ENCODE data around the gene PRPF40B.
"Not testable (repeated sequence)": the region's sequence is repeated elsewhere in the genome, so short reads cannot be mapped to it uniquely, and the experiment has no call there.

PRPF40B gene

GRCh38 chr12:49609875-49610154 lies 13.5 kb upstream of the PRPF40B start:
- DNase-seq = no peak

- not testable (repeated sequence) for DNase-seq
Observed at GRCh38 chr12:49610785-49611184, 12.6 kb upstream of the PRPF40B start.

DNA sequence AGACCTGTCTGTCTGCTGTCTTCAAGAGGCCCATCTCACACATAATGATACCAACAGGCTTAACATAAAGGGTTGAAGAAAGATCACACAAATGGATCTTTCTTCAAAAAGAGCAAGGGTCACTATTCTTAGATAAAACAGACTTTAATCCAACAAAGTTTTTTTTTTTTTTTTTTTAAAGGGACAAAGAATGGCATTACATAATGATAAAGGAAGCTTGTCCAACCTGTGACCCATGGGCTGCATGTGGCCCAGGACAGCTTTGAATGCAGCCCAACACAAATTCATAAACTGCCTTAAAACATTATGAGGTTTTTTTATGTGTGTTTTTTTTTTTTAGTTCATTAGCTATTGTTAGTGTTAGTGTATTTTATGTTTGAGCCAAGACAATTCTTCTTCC lies 11.2 kb upstream of the PRPF40B start:
- DNase-seq = no peak

GRCh38 chr12:49615725-49616124 lies 7.6 kb upstream of the PRPF40B start:
- DNase-seq = no peak

DNA sequence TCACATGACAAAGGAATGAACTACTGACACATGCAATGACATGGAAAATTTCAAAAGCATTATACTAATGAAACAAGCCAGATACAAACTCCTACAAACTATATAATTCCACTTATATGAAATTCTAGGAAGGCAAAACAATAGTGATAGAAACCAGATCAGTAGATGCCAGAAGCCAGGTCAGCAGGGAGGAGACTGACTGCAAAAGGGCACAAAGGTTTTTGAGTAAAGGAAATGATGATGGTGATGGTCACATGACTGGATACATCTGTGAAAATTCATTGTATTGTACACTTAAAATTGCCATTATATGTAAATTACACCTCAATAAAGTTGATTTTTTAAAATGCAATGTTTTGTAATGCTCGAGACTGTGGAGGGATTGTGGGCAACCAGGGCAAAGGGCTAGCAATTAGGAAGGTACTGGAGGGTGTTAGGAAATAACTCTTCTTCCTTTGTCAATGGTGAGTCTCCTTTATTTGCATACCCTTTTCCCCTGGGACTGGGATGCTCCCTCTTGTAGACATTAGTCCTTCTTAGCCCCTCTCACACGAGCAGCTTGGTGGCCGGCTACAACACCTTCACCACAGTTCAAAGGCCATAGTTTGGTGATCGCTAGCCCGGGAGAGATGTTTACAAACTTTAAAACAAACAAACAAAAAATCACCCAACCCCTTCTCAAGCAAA lies 6.7 kb upstream of the PRPF40B start:
- no peak for DNase-seq

GRCh38 chr12:49618576-49618975 lies 4.8 kb upstream of the PRPF40B start:
- DNase-seq = no peak

DNA sequence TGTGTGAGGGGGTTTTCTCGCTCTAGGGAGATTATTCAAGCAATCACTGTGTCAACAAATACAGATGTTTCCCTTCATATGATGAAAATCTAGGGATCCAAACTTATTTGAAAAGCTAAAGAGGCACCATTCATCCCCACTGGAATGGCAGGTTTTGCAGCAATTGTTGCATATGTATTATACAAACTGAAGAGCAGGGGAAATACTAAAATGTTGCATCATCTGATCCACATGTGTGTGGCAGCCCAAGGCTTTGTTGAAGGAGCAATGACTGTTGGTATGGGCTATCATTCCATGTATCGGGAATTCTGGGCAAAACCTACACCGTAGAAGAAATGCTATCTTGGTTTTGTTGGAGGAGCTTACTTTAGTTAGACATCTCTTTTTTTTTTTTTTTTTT lies 4.1 kb upstream of the PRPF40B start:
- DNase-seq = no peak

GRCh38 chr12:49621651-49622500 lies 1.5 kb upstream of the PRPF40B start:
- DNase-seq = no peak

DNA sequence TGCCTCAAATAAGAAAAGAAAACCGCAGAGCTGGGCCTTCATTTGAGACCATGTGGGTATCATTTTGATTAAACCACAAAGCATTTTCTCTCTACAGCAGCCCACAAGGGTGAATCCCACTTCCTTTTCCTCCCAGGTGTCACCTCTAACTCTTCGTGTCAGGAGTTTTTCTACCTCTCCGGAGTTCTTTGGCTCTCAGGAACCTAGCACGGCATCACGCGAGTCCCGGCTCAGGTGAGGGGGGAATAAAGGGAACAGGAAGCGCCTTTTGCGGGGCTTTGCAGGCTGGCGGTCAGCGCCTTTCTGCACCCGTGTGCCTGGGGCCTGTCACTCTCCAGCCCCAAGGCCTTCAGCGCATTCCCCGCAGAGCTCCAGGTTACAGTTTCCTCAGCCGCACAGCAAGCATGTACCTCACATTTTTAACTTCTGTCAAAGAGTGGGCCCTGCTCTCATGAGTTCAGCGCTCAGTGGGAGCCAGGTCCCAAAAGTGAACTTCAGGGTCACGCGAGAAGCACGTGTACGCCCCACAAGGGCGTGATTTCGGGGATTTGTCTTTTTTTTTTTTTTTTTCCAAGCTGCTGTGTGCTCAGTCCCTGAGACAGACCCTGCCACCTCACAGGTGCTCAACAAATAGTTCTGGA lies 740 bp upstream of the PRPF40B start:
- DNase-seq = peak; percentile 51

GRCh38 chr12:49624921-49625577 lies 1.7 kb downstream of the PRPF40B start:
- no peak for DNase-seq

DNA sequence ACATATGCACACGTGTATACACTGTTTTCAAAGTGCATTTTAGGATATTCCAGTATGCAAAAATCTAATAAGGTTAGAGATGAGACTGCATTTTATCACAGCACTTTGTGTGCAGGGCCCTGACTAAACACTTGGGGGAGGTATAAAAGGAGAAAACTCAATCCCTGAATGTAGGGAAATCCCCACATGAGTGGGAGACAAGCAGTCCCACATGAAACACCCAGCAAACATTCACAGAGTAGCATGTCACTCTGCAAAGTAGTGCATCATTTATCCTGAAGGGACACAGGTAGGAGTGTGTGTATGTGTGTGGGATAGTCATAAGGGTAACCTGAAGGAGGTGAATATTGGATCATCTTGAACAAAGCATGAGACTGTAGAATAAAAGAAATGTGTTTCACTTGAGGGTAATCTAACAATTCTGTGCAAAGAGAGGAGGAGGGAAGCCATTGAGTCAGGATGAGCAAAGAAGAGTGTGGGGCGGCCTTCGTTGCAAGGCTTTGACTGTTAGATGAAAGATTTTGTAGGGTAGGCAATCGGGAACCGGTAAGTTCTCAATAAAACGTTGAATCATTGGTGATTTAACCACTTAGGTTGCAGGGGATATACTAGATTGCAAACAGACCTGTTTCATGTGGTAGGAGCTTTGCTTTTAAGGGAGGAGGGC lies 2.9 kb downstream of the PRPF40B start:
- peak; percentile 11 for DNase-seq

- DNase-seq = no peak
Observed at GRCh38 chr12:49626836-49627235, 3.5 kb downstream of the PRPF40B start.

DNA sequence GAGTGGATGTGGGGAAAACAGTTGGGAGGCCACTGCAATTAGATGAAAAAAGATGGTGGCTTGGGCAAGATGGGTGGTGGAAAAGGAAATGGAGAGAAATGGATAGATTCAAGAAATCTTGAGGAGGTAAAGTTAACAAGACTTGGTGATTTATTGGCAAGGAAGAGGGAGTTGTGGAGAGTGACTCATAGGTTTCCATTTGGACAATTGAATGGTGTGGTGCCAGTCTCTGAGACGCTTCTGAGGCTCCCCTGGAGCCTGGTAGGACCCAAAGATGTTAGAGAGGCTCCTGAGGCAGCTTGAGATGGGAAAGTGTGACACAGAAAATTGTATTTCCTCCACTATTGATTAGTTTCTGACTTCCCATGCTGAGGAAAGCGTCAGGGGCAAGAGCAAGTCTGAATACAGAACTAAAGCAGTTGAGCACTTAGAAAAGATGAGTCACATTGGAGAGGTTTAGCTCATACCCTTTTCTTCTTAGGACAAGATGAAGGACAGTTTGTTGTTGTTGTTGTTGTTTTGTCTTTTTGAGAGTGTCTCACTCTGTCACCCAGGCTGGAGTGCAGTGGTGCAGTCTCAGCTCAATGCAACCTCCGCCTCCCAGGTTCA lies 4.5 kb downstream of the PRPF40B start:
- no peak for DNase-seq

GRCh38 chr12:49631336-49631907 lies 8.1 kb downstream of the PRPF40B start:
- DNase-seq = no peak

- DNase-seq = no peak
Observed at GRCh38 chr12:49632401-49632800, 9.0 kb downstream of the PRPF40B start.

DNA sequence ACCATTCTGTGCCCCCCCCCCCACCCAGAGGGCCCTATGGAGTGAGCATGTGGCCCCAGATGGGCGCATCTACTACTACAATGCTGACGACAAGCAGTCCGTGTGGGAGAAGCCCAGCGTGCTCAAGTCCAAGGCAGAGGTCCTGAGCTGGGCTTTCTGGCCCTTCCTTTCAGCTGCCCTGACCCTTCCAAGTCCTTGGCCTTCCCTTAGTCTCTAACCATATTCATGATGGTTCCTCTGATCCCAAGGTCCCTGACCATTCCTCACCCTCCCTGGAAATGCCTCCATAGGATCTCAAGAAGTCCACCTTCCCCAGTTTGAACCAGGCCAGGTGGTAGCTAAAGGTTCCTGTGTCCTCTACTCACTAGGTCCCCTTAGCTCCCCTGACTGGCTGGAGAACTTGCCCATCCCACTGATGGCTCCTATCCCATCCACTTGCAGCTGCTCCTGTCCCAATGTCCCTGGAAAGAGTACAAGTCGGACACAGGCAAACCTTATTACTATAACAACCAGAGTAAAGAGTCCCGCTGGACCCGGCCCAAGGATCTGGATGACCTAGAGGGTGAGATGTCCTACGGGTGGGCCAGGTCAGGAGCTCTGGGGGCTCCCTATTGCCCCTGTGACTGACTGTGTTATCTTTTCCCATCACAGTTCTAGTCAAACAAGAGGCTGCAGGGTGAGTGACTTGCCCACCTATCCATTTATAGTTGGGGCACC lies 9.8 kb downstream of the PRPF40B start:
- DNase-seq = no peak

DNA sequence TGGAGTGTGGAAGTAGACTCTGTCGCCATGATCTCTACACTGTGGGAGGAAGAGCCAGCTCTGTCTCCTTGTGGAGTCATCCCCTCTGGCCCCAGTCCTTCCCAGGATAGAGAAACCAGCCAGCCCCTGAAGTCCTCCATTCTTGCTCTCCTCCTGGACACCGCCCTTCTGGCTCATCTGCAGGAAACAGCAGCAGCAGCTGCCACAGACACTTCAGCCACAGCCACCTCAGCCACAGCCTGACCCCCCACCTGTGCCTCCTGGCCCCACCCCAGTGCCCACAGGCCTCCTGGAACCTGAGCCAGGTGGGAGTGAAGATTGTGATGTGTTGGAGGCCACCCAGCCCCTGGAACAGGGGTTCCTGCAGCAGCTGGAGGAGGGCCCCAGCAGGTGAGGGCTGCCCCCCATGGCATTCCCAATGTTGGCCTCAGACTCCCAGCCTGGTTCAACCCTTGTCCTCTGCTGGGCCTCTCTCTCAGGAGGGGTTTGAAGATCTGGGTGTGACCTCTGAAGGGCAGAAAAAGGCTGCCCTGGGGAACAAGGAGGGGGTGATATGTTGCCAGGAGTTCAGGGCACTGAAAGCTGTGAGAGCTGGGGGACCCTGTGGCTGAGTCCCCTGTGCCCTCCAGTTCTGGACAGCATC lies 10.5 kb downstream of the PRPF40B start:
- no peak for DNase-seq

GRCh38 chr12:49635036-49635435 lies 11.7 kb downstream of the PRPF40B start:
- no peak for DNase-seq

DNA sequence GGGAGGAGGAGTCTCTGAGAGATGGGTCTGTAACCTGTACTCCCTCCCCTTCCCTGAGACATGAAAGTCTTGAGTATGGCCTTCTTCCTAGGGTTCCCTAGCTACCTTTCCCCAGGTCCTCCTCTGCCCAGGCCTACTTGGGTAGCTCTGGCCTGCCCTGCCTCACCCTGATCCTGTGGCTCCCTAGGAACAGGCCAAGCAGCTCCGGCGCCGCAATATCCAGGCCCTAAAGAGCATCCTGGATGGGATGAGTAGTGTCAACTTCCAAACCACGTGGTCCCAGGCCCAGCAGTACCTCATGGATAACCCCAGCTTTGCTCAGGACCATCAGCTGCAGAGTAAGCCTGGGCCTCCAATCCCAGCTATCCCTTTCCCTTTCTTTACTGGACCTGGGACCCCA lies 12.3 kb downstream of the PRPF40B start:
- DNase-seq = no peak

- DNase-seq = no peak
Observed at GRCh38 chr12:49636574-49636973, 13.2 kb downstream of the PRPF40B start.

Measured in stimulated activated naive CD4-positive, alpha-beta T cell treated with Interleukin-2 at 50 U/mL for 16 hours (primary cell).